ENCODE results near the gene HOXA7.

Gene HOXA7

GRCh38 chr7:27199849-27200760, 43.6 kb upstream of the HOXA7 start, which contains the start of gene HOXA13:
Gene HOXA13, minus strand, starts transcription at chr7:27200091. Its CDS starts 14 bp downstream, at chr7:27200077.
- no peaks in the 10 kb centered on the region for H3K9me3 ChIP-seq (replicated peaks; ENCODE audit: insufficient read depth, low read length)
- H3K4me2 ChIP-seq (ENCODE audit: low read depth, low read length), result peak within 1 kb of the TSS; percentile 86
- peak within 1 kb of the TSS; percentile 57 for H3K4me3 ChIP-seq (ENCODE audit: low read length)
- H2AFZ ChIP-seq (ENCODE audit: low read length), result peak within 1 kb of the TSS; percentile 74
- peaks cover 86% of the 10 kb centered on the region for H3K27me3 ChIP-seq (replicated peaks; ENCODE audit: insufficient read depth, low read length)
- H3K79me2 ChIP-seq (ENCODE audit: low read length), result no peaks in the 10 kb centered on the region
- 0 out of 2 replicates have a peak, but pooled peaks cover 3% of the 10 kb centered on the region for H4K20me1 ChIP-seq (ENCODE audit: insufficient read depth, low read length)
- no peaks in the 10 kb centered on the region for H3K4me1 ChIP-seq (ENCODE audit: low read length)
- no peaks in the 10 kb centered on the region for H3K9me2 ChIP-seq (replicated peaks; ENCODE audit: insufficient read depth, low read length)
- H3K9ac ChIP-seq (ENCODE audit: low read length), result no peak within 1 kb of the TSS
- no peak within 1 kb of the TSS for H3K27ac ChIP-seq (ENCODE audit: low read length)
- peak; percentile 64 for DNase-seq
- no peaks in the 10 kb centered on the region for H3K36me3 ChIP-seq (replicated peaks; ENCODE audit: insufficient read depth, low read length)
- H3F3A ChIP-seq (ENCODE audit: insufficient read depth, low read length), result no peaks in the 10 kb centered on the region
- TF ChIP-seq EZH2phosphoT487 (IDR thresholded peaks at IDR 0.05; ENCODE audit: low read length) (no peak), EZH2 (optimal IDR thresholded peaks at IDR 0.05; ENCODE audit: low read depth, low read length) (no peak), CTCF (IDR thresholded peaks at IDR 0.05; ENCODE audit: low read length) (no peak)

- Histone ChIP-seq H3K27ac (ENCODE audit: low read length) (no peak overlapping the region), H4K20me1 (ENCODE audit: insufficient read depth, low read length) (0 out of 2 replicates have a peak, but pooled peaks cover 3% of the 10 kb centered on the region), H3K36me3 (replicated peaks; ENCODE audit: insufficient read depth, low read length) (no peaks in the 10 kb centered on the region), H3K9ac (ENCODE audit: low read length) (no peak overlapping the region), H3K4me1 (ENCODE audit: low read length) (no peaks in the 10 kb centered on the region), H3K27me3 (replicated peaks; ENCODE audit: insufficient read depth, low read length) (peaks cover 85% of the 10 kb centered on the region), H3K4me3 (ENCODE audit: low read length) (no peak overlapping the region), H2AFZ (ENCODE audit: low read length) (no peak overlapping the region), H3K4me2 (ENCODE audit: low read depth, low read length) (peak overlapping the region; percentile 57; the same call in 1 of the 2 replicates), H3F3A (ENCODE audit: insufficient read depth, low read length) (no peaks in the 10 kb centered on the region), H3K79me2 (ENCODE audit: low read length) (no peaks in the 10 kb centered on the region), H3K9me2 (replicated peaks; ENCODE audit: insufficient read depth, low read length) (no peaks in the 10 kb centered on the region), H3K9me3 (replicated peaks; ENCODE audit: insufficient read depth, low read length) (no peaks in the 10 kb centered on the region)
- no peak for TF ChIP-seq CTCF (IDR thresholded peaks at IDR 0.05; ENCODE audit: low read length)
- no peak for TF ChIP-seq EZH2phosphoT487 (IDR thresholded peaks at IDR 0.05; ENCODE audit: low read length)
- TF ChIP-seq EZH2 (optimal IDR thresholded peaks at IDR 0.05; ENCODE audit: low read depth, low read length), result no peak
- no peak for DNase-seq
Measured at GRCh38 chr7:27198871-27199801, 42.7 kb upstream of the HOXA7 start.

- Histone ChIP-seq H3K9me3 (replicated peaks; ENCODE audit: insufficient read depth, low read length) (no peaks in the 10 kb centered on the region), H3K36me3 (replicated peaks; ENCODE audit: insufficient read depth, low read length) (no peaks in the 10 kb centered on the region), H3K27ac (ENCODE audit: low read length) (no peak overlapping the region), H3K4me2 (ENCODE audit: low read depth, low read length) (no peak overlapping the region), H4K20me1 (ENCODE audit: insufficient read depth, low read length) (0 out of 2 replicates have a peak, but pooled peaks cover 3% of the 10 kb centered on the region), H3K79me2 (ENCODE audit: low read length) (no peaks in the 10 kb centered on the region), H3K27me3 (replicated peaks; ENCODE audit: insufficient read depth, low read length) (peaks cover 87% of the 10 kb centered on the region), H3K4me1 (ENCODE audit: low read length) (no peaks in the 10 kb centered on the region), H3F3A (ENCODE audit: insufficient read depth, low read length) (no peaks in the 10 kb centered on the region), H3K4me3 (ENCODE audit: low read length) (no peak overlapping the region), H3K9ac (ENCODE audit: low read length) (no peak overlapping the region), H2AFZ (ENCODE audit: low read length) (no peak overlapping the region), H3K9me2 (replicated peaks; ENCODE audit: insufficient read depth, low read length) (no peaks in the 10 kb centered on the region)
- no peak for DNase-seq
- TF ChIP-seq CTCF (IDR thresholded peaks at IDR 0.05; ENCODE audit: low read length), result no peak
- TF ChIP-seq EZH2phosphoT487 (IDR thresholded peaks at IDR 0.05; ENCODE audit: low read length), result no peak
- TF ChIP-seq EZH2 (optimal IDR thresholded peaks at IDR 0.05; ENCODE audit: low read depth, low read length), result no peak
Measured at GRCh38 chr7:27198138-27198841, 41.8 kb upstream of the HOXA7 start.
